K562 (cell line): ENCODE data around the gene AP4E1. TPM values are rescaled to one million over a fixed set of nuclear protein-coding genes. Genes with fewer than 3 reads are reported as not detected.

Experiments used
- ARID4B ChIP-seq: sonication (generic); formaldehyde crosslinking; IDR thresholded peaks from 2 replicates; pipeline ENCODE4 v1.8.0; 2022; ENCODE audit warnings: mild to moderate bottlenecking, missing genetic modification reagents
- ATF1 ChIP-seq, 2 experiments: fragments of 450-650 bp in 1 of 2; IDR thresholded peaks; 2 replicates each; pipeline ENCODE4 v1.6.1; 2016; ENCODE audit warnings: missing compliant biosample characterization in 1 of 2, missing genetic modification characterization in 1 of 2
- CBFB ChIP-seq: sonication (generic); formaldehyde crosslinking; IDR thresholded peaks from 2 replicates; pipeline ENCODE4 v1.4.0; 2020; ENCODE audit warnings: mild to moderate bottlenecking, missing genetic modification reagents
- FOSL1 ChIP-seq: fragments of 200-800 bp; sonication (Bioruptor generic); conservative IDR thresholded peaks from 2 replicates; pipeline ENCODE4 v1.6.1; 2016; ENCODE audit warnings: missing genetic modification characterization, missing compliant biosample characterization
- GATA2 ChIP-seq: sonication (generic); formaldehyde crosslinking; IDR thresholded peaks from 2 replicates; pipeline ENCODE4 v1.4.0; 2020; ENCODE audit warnings: mild to moderate bottlenecking, missing genetic modification reagents
- HMBOX1 ChIP-seq: sonication (generic); IDR thresholded peaks from 2 replicates; pipeline ENCODE4 v1.6.1; 2016
- MTA3 ChIP-seq: fragments of 450-650 bp; formaldehyde crosslinking; IDR thresholded peaks from 2 replicates; pipeline ENCODE4 v1.6.1; 2017; ENCODE audit warnings: mild to moderate bottlenecking, borderline replicate concordance
- SPI1 ChIP-seq: IDR thresholded peaks from 2 replicates; pipeline ENCODE4 v1.6.1; 2011; ENCODE audit warnings: low read depth, low read length, control low read depth, borderline replicate concordance
- YY1 ChIP-seq, 3 experiments: IDR thresholded peaks; 2 replicates each; pipeline ENCODE4 v1.6.1; 2011; ENCODE audit warnings: low read length in 2 of 3, mild to moderate bottlenecking in 2 of 3, moderate library complexity in 2 of 3, borderline replicate concordance in 1 of 3, control low read depth in 1 of 3, low read depth in 1 of 3; ENCODE audit not compliant: insufficient read depth in 3 of 3, insufficient replicate concordance in 2 of 3, control insufficient read depth in 1 of 3, insufficient read length in 1 of 3; ENCODE audit errors: extremely low read depth in 1 of 3
- ZBTB11 ChIP-seq, 3 experiments: fragments of 200-800 bp in 1 of 3; fragments of 250-450 bp in 1 of 3; fragments of 450-650 bp in 1 of 3; sonication (Bioruptor Pico) in 1 of 3; sonication (Bioruptor generic) in 1 of 3; formaldehyde crosslinking in 1 of 3; IDR thresholded peaks; 2 replicates each; pipeline versions ENCODE4 v1.6.1 to v1.8.0; 2016 to 2022; ENCODE audit warnings: mild to moderate bottlenecking in 2 of 3, missing genetic modification characterization in 2 of 3, missing compliant biosample characterization in 1 of 3, moderate library complexity in 1 of 3
- ZNF431 ChIP-seq: sonication (generic); formaldehyde crosslinking; IDR thresholded peaks from 2 replicates; pipeline ENCODE4 v1.8.0; 2022; ENCODE audit warnings: mild to moderate bottlenecking, missing genetic modification reagents
- polyA plus RNA-seq, 8 experiments: library from polyadenylated mRNA; depleted of rRNA in 4 of 8; stranded (reverse) in 5 of 8; unstranded in 3 of 8; fragments of >200 nt; fragmentation: Nextera tagmentation in 2 of 8; fragmentation: Illumina TruSeq in 1 of 8; extraction: Ambion mirVana in 2 of 8; extraction: Trizol in 1 of 8; gene quantifications; 2 replicates each; pipeline versions ENCODE4 v1.2.1 to v1.2.3, GENCODE V29; 2011 to 2014; ENCODE audit warnings: inconsistent platforms in 1 of 8, missing spikeins in 1 of 8
- total RNA-seq, 7 experiments: library from RNA; depleted of rRNA in 6 of 7; stranded (reverse); fragments of >200 nt in 6 of 7; fragmentation: Illumina TruSeq in 2 of 7; extraction: Trizol in 2 of 7; gene quantifications; 2 replicates each; pipeline versions ENCODE4 v1.2.1 to v1.2.3, GENCODE V29; 2011 to 2021; ENCODE audit warnings: low replicate concordance in 1 of 7
- TF ChIP-seq, protein P1 (sequence below): fragments of 450-650 bp; IDR thresholded peaks from 2 replicates; pipeline ENCODE4 v1.6.1; 2016; ENCODE audit warnings: low read depth, mild to moderate bottlenecking, moderate library complexity
- TF ChIP-seq, protein P2 (sequence below): fragments of 450-650 bp; formaldehyde crosslinking; IDR thresholded peaks from 2 replicates; pipeline ENCODE4 v1.4.0; 2022; ENCODE audit warnings: mild to moderate bottlenecking, moderate library complexity

The AP4E1 gene
- total and polyA plus RNA-seq, 9 of the 15 experiments (the other 6 are each of a cell fraction or from before 2014, with no cell fraction given): 1.3 to 11.5 (median 4.4) TPM

DNA sequence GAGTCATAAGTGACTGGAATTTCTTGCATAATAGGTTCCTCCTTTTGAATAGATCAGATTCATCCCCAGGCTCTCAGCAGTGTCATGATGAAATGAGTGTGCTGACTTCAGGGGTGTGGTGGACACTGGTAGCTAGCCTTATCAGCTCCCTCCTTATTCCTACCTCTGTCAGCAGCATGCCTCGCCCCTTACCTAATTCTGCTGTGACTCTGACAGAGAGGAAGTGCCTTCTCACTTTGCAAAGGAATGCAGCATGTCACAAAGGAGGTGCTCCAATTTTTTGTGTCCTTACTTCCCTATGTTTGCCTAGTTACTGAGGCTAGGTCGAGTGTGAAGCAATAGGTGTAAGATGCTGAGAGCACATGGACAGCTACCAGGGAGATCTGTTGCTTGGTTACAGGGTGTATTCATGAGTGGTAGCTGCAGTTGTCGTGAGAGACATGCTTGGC, 95.6 kb downstream of the AP4E1 start (continued):
- TF ChIP-seq, protein P1, sequence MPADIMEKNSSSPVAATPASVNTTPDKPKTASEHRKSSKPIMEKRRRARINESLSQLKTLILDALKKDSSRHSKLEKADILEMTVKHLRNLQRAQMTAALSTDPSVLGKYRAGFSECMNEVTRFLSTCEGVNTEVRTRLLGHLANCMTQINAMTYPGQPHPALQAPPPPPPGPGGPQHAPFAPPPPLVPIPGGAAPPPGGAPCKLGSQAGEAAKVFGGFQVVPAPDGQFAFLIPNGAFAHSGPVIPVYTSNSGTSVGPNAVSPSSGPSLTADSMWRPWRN: 0 out of 2 replicates have a peak, but pooled peaks have one; percentile 10
- TF ChIP-seq ARID4B (CRISPR knock-in tag) (0 out of 2 replicates have a peak, but pooled peaks have one; percentile 32), YY1 (IDR thresholded peaks at IDR 0.05; ENCODE audit: borderline replicate concordance in 1 of 3, control insufficient read depth in 1 of 3, extremely low read depth in 1 of 3, insufficient read depth in 3 of 3, insufficient read length in 1 of 3, insufficient replicate concordance in 2 of 3, low read depth in 1 of 3, low read length in 2 of 3) (no peak), ZBTB11 (CRISPR knock-in tag; IDR thresholded peaks at IDR 0.05) (no peak), SPI1 (peak; percentile 98), MTA3 (peak; percentile 82; the same call in 1 of the 2 replicates), CBFB (CRISPR knock-in tag) (no peak), ATF1 (CRISPR knock-in tag; IDR thresholded peaks at IDR 0.05) (no peak), ATF1 (tag; IDR thresholded peaks at IDR 0.05) (peak; percentile 67), HMBOX1 (0 out of 2 replicates have a peak, but pooled peaks have one; percentile 19), FOSL1 (tag) (peak; percentile 45; the same call in 1 of the 2 replicates), GATA2 (CRISPR knock-in tag) (peak; percentile 72), ZNF431 (0 out of 2 replicates have a peak, but pooled peaks have one; percentile 29)
- TF ChIP-seq, protein P2, sequence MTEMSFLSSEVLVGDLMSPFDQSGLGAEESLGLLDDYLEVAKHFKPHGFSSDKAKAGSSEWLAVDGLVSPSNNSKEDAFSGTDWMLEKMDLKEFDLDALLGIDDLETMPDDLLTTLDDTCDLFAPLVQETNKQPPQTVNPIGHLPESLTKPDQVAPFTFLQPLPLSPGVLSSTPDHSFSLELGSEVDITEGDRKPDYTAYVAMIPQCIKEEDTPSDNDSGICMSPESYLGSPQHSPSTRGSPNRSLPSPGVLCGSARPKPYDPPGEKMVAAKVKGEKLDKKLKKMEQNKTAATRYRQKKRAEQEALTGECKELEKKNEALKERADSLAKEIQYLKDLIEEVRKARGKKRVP: no peak
